T-helper 2 cell treated with Interferon-gamma antibody and Interleukin-4, amounts not matched to agents 100 ng/mL and 5 ng/mL, for 36 hours (primary cell): ENCODE results near the gene POLR3G. TPM values are rescaled to one million over a fixed set of nuclear protein-coding genes. Genes with fewer than 3 reads are reported as not detected.

Experiments used
- intact Hi-C: fragments of 100-400 bp; cut with micrococcal nuclease; formaldehyde crosslinking; loops from one replicate; pipeline ENCODE4 v1.15.1; 2023
- total RNA-seq: library from RNA; stranded (reverse); gene quantifications from 2 replicates; pipeline ENCODE4 v1.2.3, GENCODE V29; 2022

Gene POLR3G
- total RNA-seq, 1 donor from 2014 or later: 6.6 TPM

DNA sequence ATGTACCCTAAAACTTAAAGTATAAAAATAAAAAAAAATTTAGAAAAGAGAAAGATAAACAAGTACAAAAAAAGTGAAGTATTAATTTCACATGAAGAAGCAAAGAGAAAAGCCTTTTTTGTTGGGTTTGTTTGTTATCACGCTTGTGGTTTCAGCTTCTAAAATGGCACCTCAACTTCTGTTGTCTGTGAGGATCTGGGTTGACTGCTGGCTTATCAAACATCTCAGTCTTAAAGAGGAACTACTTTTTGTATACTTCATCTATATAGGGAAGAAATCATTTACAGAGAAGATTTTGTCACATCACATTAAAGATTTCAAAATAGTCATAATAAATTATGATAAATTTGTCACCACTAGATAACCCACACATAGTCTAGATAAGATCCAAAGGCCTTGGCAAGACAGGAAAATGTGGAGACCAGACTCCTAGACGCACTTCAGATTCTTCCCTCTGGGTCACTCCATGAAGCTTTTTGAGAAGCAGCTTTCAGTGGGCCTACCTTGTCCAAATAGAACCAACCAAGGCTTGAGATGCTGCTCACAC, 75.1 kb downstream of the POLR3G start:
- intact Hi-C loops: no loop called here

GRCh38 chr5:90550963-90551362, 76.3 kb downstream of the POLR3G start:
- intact Hi-C loops: no loop called here

GRCh38 chr5:90551376-90551775, 76.7 kb downstream of the POLR3G start:
- intact Hi-C loops: no loop called here

DNA sequence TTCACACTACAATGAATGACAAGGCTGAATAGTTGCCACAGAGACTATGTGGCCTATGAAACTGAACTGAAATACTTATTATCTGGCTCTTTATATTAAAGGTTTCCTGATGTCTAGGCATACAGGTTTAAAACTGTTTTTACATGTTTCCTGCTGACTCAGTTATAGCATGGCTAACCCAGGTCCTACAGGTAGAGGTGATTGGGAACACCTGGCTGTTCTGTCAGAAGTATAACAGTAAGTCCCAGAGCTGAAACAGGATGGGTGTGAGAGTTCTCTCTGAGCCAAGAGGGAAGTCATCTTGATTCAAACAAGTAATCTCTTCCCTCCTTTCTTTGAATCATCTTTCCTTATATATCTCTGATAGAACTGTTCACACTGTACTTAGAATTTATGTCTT, 79.0 kb downstream of the POLR3G start:
- intact Hi-C loops: no loop called here

DNA sequence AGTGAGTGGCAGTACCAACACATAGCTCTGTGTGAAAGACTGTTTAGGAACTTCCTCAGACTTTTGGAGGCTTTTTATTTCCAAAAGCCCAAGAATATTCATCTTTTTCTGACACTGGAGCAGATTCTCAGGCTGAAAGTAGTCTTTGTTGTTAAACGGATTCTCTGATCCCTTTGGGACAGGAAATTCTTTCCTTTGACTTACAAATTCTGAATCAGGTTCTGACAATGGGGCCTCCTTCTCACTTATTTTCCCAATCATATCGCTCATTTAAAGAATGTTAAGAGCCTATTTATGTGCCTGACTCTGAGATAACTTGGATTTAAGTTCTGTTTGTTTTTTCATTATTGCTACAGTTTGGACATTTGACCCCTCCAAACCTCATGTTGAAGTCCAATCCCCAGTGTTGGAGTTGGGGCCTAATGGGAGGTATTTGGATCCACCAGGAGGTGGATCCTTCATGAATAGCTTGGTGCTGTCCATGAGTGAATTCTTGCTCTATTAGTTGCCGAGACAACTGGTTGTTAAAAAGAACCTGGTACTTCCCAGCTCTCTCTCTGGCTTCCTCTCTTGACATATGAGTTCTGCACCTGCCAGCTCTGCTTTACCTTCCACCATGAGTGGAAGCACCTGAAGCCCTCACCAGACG, 79.8 kb downstream of the POLR3G start:
- intact Hi-C loops: no loop called here

- intact Hi-C loops: no loop called here
These were observed 81.0 kb downstream of the POLR3G start for GRCh38 chr5:90555666-90556065.

- intact Hi-C loops: no loop called here
These were observed 82.7 kb downstream of the POLR3G start for GRCh38 chr5:90557391-90557790.

GRCh38 chr5:90557871-90558270, 83.2 kb downstream of the POLR3G start:
- intact Hi-C loops: no loop called here

DNA sequence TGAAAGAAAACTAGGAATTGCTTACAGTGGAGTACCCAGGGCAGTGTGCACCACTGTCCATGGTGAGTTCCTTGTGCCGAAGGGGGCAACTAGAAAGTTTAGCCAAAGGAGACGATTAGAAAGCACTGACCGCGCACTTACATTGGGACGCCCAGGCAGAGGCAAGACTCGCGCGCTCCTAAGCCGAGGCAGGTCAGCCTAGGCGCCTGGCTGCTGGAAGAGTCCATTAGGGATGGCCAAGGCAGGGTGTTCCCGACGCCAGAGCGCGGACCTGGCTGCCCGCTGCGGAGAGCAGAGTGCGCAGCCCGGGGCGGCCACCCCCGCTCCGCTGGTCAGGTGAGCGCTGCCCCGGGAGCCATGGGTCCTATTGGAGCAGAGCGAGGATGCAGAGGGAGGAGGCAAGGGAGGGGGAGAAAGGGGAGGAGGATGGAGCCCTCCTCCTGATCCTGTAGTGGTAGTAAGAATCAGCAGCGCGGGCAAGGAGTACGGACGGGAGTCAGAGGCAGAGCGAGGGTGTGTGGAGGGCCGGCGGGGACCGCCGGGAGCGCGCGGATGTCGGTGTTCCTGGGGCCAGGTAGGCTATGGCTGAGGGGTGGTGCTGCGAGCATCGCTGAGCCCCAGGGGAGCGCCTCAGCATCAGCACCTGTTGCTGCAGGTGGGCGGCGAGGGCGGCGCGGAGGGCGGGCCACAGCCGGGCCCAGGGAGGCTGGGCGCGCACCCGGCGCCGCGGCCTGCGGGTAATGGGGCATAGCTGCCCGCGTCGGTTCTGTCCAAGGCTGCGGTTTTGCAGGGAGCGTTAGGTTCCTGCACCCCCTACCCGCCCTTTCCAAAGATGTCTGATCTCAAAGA, 83.9 kb downstream of the POLR3G start, which contains the start of gene ADGRV1:
TSS of gene ADGRV1 (plus strand) at position 454 of the 849 bp plus-strand sequence. CDS start at position 553, 99 bp downstream.
- intact Hi-C loops: no loop called here

DNA sequence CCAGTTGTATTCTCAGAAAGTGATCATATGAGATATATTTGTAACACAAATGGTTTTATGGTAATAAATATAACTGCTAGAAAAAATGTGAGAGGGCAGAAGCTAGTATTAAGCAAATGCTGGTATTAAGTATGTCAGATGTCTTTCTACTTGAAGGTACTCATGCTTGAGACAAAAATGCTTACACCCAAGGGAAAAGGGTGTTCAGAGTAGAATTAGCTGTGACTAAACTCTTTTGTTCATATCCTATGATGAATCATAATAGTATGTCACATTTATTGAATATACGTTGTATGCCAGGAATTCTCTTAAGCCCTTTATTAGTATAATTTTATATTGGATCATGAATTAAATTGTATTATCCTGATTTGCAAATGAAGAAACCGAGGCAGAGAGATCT, 86.1 kb downstream of the POLR3G start:
- intact Hi-C loops: no loop called here

DNA sequence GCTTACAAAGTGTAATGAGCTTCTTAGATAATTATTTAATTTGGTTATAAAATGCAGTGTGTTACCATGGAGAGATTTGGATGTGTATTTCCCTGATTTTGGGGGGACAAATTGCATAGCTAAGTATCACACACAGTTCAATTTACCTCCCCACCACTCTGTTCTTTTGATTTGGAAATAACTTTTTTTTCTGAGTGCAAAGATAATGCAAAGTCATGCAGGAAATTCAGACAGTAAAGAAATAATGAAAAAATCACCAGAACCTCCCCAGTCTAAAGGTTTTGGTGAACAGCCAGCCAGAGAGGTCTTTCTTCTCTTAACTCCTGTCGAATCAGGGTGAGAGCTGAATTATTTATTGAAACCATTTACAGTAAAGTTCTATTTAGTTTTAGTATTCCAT, 87.1 kb downstream of the POLR3G start:
- intact Hi-C loops: no loop called here

DNA sequence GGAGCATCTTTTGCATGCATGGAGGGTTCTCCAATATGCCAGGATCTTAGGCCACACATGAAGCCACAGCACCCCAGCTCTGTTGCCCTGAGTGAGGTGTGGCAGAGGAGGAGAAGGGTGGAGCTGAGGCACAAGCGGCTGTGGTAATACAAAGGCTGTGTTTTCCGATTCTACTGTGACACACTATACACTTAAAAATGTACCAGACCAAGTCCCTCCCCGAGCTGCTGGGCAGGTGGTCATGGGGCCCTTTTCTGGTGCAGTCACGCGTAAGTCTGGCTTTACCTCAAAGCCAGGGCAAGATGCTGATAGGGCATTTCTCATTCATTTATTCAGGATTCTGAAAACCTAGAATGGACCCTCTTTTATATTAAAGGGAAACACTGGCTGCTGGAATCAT, 87.7 kb downstream of the POLR3G start:
- intact Hi-C loops: no loop called here

GRCh38 chr5:90563108-90563507, 88.4 kb downstream of the POLR3G start:
- intact Hi-C loops: no loop called here

Other genes with a start within 250 kb of the POLR3G start
- 29.6 and 32.2 TPM in 2 replicates for gene CETN3, start 65.1 kb upstream of the POLR3G start, total RNA-seq
- 6.0 TPM in 2 replicates for gene MBLAC2, start 93 bp upstream of the POLR3G start, total RNA-seq
- gene LYSMD3, start 54.7 kb downstream of the POLR3G start, total RNA-seq: 22.8 and 22.9 TPM in 2 replicates
- gene ADGRV1, start 83.9 kb downstream of the POLR3G start, total RNA-seq: 0.02 and 0.59 TPM in 2 replicates